OCI-LY1 (cell line): Measurements from ENCODE around the gene CHP2.

Experiments
- H2AFZ ChIP-seq: fragments of 200-600 bp; sonication (generic), shearing (Covaris generic); 2 replicates; pipeline ENCODE4 v1.6.0; 2014; ENCODE audit warnings: antibody characterized with exemption, mild to moderate bottlenecking, low read length
- H3F3A ChIP-seq: fragments of 200-600 bp; sonication (generic), shearing (Covaris generic); 2 replicates; pipeline ENCODE4 v1.6.0; 2014; ENCODE audit warnings: mild to moderate bottlenecking, antibody characterized with exemption, low read length, moderate library complexity; ENCODE audit not compliant: insufficient read depth
- H3K27ac ChIP-seq: fragments of 200-600 bp; sonication (generic); 2 replicates; pipeline ENCODE4 v1.5.1; 2014; ENCODE audit warnings: low read length, mixed run types, mild to moderate bottlenecking, low read depth; ENCODE audit not compliant: poor library complexity, severe bottlenecking
- H3K27me3 ChIP-seq: fragments of 200-600 bp; sonication (generic); 2 replicates; pipeline ENCODE4 v1.6.0; 2014; ENCODE audit warnings: antibody characterized with exemption, mild to moderate bottlenecking, low read length, moderate library complexity; ENCODE audit not compliant: insufficient read depth
- H3K36me3 ChIP-seq: fragments of 200-600 bp; sonication (generic); 2 replicates; pipeline ENCODE4 v1.6.1; 2014; ENCODE audit warnings: mild to moderate bottlenecking, antibody characterized with exemption, low read length, moderate library complexity, mixed read lengths; ENCODE audit not compliant: insufficient read depth
- H3K4me1 ChIP-seq: fragments of 200-600 bp; sonication (generic); 2 replicates; pipeline ENCODE4 v1.5.1; 2014; ENCODE audit warnings: mild to moderate bottlenecking, low read length, moderate library complexity; ENCODE audit not compliant: insufficient read depth, severe bottlenecking
- H3K4me2 ChIP-seq: fragments of 200-600 bp; sonication (generic), shearing (Covaris generic); 2 replicates; pipeline ENCODE4 v1.6.1; 2014; ENCODE audit warnings: low read length
- H3K4me3 ChIP-seq: fragments of 200-600 bp; sonication (generic); 2 replicates; pipeline ENCODE4 v1.5.1; 2014; ENCODE audit warnings: low read length, low read depth, mild to moderate bottlenecking, mixed read lengths; ENCODE audit not compliant: poor library complexity, severe bottlenecking
- H3K79me2 ChIP-seq: fragments of 200-600 bp; shearing (Covaris generic); 2 replicates; pipeline ENCODE4 v1.6.1; 2016; ENCODE audit warnings: mixed run types, low read length, mixed read lengths; ENCODE audit not compliant: insufficient read depth
- H3K9ac ChIP-seq: fragments of 200-600 bp; sonication (generic), shearing (Covaris generic); 2 replicates; pipeline ENCODE4 v1.6.1; 2014; ENCODE audit warnings: mild to moderate bottlenecking, low read length, mixed read lengths
- H3K9me2 ChIP-seq: fragments of 200-600 bp; sonication (generic), shearing (Covaris generic); 2 replicates; pipeline ENCODE4 v1.6.1; 2014; ENCODE audit warnings: low read depth, mild to moderate bottlenecking, low read length, mixed read lengths
- H3K9me3 ChIP-seq: fragments of 200-600 bp; shearing (Covaris generic); 2 replicates; pipeline ENCODE4 v1.6.1; 2014; ENCODE audit warnings: low read length, mixed read lengths
- H4K20me1 ChIP-seq: fragments of 200-600 bp; sonication (generic), shearing (Covaris generic); 2 replicates; pipeline ENCODE4 v1.6.0; 2016; ENCODE audit warnings: mild to moderate bottlenecking, low read length; ENCODE audit not compliant: insufficient read depth
- CTCF ChIP-seq: fragments of 200-600 bp; sonication (generic), shearing (Covaris generic); IDR thresholded peaks from 2 replicates; pipeline ENCODE4 v1.5.1; 2017; ENCODE audit warnings: mild to moderate bottlenecking, antibody characterized with exemption, low read length, moderate library complexity, mixed read lengths
- EZH2 ChIP-seq: fragments of 200-600 bp; sonication (generic), shearing (Covaris generic); IDR thresholded peaks from 2 replicates; pipeline ENCODE4 v1.8.0; 2017; ENCODE audit warnings: borderline replicate concordance, mixed run types, mild to moderate bottlenecking, antibody characterized with exemption, low read length, moderate library complexity, mixed read lengths

Gene CHP2

GRCh38 chr16:23754594-23755483 is at the start of gene CHP2:
Gene CHP2 (plus strand): TSS chr16:23755026. CDS start chr16:23755050, 24 bp downstream.
- no peak within 1 kb of the TSS for H3K4me3 ChIP-seq
- no peak for TF ChIP-seq CTCF
- TF ChIP-seq EZH2 = no peak
- H3K4me2 ChIP-seq = no peak within 1 kb of the TSS

GRCh38 chr16:23705517-23705902 is 49.3 kb upstream of the CHP2 start:
- no peaks in the 10 kb centered on the region for H3K79me2 ChIP-seq
- peaks cover 4% of the 10 kb centered on the region; the same call in 1 of the 2 replicates for H3K36me3 ChIP-seq
- H3K27ac ChIP-seq = no peak overlapping the region
- H3K27me3 ChIP-seq = peaks cover 17% of the 10 kb centered on the region; the same call in 1 of the 2 replicates
- peaks cover 10% of the 10 kb centered on the region for H3K9me3 ChIP-seq
- H3F3A ChIP-seq = no peaks in the 10 kb centered on the region
- no peaks in the 10 kb centered on the region for H3K4me1 ChIP-seq
- no peak overlapping the region for H2AFZ ChIP-seq
- H3K4me3 ChIP-seq = no peak overlapping the region
- no peaks in the 10 kb centered on the region for H4K20me1 ChIP-seq
- H3K9ac ChIP-seq = no peak overlapping the region
- TF ChIP-seq EZH2 (no peak), CTCF (no peak)
- H3K9me2 ChIP-seq = no peaks in the 10 kb centered on the region
- no peak overlapping the region for H3K4me2 ChIP-seq

More at GRCh38 chr16:23754594-23755483, at the start of gene CHP2:
- H3K4me1 ChIP-seq = no peaks in the 10 kb centered on the region
- no peaks in the 10 kb centered on the region for H4K20me1 ChIP-seq
- H3K36me3 ChIP-seq = no peaks in the 10 kb centered on the region
- no peaks in the 10 kb centered on the region for H3K79me2 ChIP-seq
- no peaks in the 10 kb centered on the region for H3F3A ChIP-seq
- H2AFZ ChIP-seq = no peak within 1 kb of the TSS
- no peaks in the 10 kb centered on the region for H3K9me2 ChIP-seq
- H3K9me3 ChIP-seq = no peaks in the 10 kb centered on the region
- H3K9ac ChIP-seq = no peak within 1 kb of the TSS
- no peak within 1 kb of the TSS for H3K27ac ChIP-seq
- H3K27me3 ChIP-seq = no peaks in the 10 kb centered on the region

- no peak overlapping the region for H3K4me2 ChIP-seq
- H4K20me1 ChIP-seq = no peaks in the 10 kb centered on the region
- H3K9me2 ChIP-seq = no peaks in the 10 kb centered on the region
- H3K79me2 ChIP-seq = no peaks in the 10 kb centered on the region
- no peak overlapping the region for H3K27ac ChIP-seq
- no peak overlapping the region for H3K4me3 ChIP-seq
- H3F3A ChIP-seq = no peaks in the 10 kb centered on the region
- peaks cover 4% of the 10 kb centered on the region; the same call in 1 of the 2 replicates for H3K36me3 ChIP-seq
- no peak overlapping the region for H2AFZ ChIP-seq
- H3K27me3 ChIP-seq = peaks cover 23% of the 10 kb centered on the region; the same call in 1 of the 2 replicates
- no peak overlapping the region for H3K9ac ChIP-seq
- TF ChIP-seq EZH2 = no peak
- TF ChIP-seq CTCF = no peak
- no peaks in the 10 kb centered on the region for H3K4me1 ChIP-seq
- peaks cover 11% of the 10 kb centered on the region for H3K9me3 ChIP-seq
Measured at GRCh38 chr16:23706439-23706838, 48.4 kb upstream of the CHP2 start.
